HG03139 (cell line): ENCODE results near the gene SIGLEC12.

Experiments
- ATAC-seq: cut with Tn5 transposase; IDR thresholded peaks from one replicate; pipeline ENCODE4 v1.9.1; 2021; ENCODE audit not compliant: unreplicated experiment

SIGLEC12 gene

DNA sequence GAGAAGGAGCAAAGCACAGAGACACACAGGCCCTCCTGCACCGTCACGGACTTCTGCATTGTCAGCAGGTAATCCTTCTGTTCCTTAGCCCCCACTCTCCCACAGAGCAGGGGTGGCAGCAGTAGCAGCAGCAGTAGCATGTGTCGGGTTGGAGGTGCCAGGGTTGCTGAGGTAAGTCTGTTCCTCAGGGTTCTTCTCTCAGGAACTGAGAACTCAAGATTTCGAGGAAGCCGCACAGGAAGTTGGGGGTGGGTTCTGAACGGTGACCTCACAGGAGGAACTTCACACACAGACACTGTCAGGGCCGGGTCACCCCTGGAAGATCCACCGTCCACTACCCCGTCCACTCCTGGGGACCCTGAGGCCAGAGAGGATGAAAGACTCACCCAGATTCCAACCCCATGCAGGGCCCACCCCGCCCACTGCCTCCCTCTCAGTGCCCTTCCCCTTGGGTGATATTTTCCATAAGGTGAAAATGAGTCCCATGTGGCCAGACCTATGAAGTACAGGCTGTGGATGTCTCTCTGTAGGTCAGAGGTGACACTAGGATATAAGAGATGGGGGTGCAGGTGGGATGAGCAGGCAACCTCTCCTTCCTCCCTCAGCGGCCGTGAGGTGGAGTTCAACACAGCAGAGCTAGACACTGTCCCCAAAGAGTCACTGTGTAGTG lies at the start of gene SIGLEC12:
TSS of gene SIGLEC12 (minus strand) at position 207 of the 670 bp plus-strand sequence. CDS start at position 140, 67 bp downstream.
- no peak for ATAC-seq

DNA sequence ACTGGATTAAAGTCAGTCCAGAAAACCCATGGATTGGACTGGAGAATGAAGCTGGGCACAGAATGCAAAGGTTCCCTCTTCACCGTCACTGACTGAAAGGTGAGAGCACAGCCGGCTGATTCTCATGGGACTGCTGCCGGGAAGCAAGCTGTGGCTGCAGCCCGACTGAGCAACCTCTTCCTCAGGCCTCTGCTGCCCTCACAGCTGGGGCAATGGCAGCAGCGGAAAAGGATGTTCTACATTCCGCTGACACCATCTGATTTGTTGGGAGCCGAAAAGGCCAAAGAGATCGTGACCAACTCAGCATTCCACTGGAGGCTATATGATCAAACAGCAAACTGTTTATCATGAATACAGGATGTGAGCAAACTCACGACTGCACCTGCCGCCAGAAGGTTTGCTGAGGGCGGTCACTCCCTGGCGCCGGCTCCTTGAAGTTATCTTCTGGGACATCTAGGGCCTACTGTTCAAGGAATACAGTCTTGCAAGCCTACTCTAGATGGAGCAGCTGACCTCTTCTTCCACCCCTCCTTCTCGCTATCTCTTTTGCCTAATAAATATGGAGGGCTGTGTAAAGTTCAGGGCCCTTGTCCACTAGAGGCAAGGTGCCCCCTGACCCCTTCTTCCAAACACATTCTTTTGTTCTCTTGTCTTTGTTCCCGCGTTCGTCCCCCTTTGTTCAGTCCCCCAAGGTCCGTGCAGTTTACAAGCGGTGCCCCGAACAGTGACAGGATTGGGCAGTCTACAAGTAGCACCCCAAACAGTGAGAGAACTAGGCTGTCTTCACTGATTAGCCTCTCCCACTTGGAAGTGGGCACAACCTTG lies 49.5 kb upstream of the SIGLEC12 start:
- ATAC-seq = no peak

DNA sequence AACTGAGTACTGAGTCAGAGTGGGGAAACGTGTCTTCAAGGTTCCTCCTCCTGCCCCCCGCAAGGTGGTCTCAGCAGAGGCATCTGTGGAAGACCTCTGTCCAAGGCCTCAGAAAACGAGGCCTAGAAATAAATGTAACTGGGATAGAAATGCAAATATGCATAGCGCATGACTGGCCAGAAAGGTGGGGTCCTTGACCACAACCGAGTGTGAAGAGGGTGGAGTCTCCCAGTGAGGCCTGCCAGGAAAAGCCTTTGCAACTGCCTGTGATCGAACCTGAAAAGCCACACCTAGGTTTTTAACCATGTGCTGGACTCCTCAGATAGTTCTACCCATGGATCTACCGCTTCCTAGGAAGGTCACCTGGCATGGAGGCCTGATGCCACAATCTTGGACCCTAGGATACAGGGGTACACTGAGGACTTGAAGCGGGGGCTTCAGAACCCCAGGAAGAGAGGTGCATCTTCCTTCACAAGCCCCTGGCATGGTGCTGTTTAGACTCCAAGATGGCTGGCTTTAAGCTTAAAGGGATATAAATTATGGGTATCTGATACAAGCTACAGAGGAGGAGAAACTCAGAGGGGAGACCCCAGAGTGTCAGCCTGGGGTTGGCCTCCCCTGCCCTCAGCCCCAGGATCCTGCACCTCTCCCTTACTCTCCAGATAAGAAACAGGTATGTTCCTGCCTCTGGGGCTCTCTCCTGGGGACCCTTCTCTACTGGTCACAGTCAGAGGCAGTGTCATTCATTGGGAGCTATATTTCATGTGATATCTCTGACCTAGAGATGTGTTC lies 48.1 kb upstream of the SIGLEC12 start:
- no peak for ATAC-seq

DNA sequence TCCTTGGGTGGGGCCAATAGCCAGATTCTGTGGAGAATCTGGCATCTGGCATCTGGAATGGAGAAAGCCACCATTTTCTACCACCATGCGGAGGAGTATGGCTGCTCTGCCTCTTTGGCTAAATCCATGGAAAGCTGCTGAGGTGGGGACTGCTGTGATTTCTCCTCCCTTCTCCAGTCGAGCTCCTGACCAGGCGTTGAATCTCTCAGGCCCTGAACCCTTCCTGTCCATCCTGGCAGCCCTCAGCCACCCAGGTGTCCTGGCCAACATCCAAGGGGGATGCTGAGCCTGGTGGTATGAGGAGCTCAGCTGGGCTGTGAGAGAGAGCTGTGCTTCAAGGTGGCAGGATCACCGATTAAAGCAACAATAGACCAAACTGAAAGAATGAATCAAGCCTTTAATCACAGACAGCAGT lies 47.3 kb upstream of the SIGLEC12 start:
- no peak for ATAC-seq

DNA sequence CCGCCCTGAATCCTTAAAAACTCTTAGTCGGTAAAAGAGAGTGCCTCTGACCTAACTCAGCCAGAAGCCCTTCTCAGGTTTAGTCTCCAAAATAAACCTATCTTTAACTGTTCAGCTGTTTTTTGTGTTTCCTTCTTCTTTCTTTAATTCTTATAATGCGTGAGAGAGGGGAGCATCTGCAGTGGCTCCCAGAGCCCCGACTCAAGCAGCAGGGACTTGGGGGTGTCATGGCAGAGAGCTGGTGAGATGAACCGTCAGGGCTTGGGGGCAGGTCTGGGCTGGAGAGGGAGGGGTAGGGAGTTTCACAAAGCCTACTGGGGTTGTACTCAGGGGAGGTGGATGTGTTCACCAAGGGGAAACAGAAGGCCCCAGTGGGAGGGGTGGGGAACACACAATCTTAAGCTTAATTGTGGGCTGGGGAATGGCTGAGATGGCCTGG lies 46.6 kb upstream of the SIGLEC12 start:
- ATAC-seq = no peak

GRCh38 chr19:51547397-51548212 lies 46.0 kb upstream of the SIGLEC12 start:
- no peak for ATAC-seq

GRCh38 chr19:51546650-51547396 lies 45.2 kb upstream of the SIGLEC12 start:
- no peak for ATAC-seq

DNA sequence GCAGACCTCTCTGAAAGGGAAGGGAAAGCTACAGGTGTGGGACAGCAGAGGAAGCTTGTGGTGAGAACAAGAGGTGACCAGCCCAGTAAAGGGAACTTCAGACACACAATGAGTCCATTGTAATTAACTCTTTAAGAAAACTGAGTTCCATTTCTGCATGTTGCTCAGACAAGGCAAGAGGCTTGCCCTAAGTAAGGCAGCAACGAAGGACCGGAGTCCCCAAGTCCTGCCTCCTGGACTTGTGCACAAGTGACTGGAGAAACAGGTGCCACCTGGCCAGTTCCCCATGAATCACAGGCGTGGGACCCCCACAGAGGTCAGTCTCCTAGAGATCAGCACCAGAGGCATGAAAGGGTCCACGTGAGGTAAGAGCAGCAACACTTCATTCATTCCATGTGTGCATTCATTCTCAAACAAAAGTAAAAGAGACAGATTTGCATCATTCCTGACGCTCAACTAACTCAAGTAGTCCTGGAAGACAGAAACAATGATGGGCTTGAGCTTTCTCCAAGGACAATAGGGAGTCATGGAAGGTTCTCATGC lies 44.6 kb upstream of the SIGLEC12 start:
- ATAC-seq = no peak

DNA sequence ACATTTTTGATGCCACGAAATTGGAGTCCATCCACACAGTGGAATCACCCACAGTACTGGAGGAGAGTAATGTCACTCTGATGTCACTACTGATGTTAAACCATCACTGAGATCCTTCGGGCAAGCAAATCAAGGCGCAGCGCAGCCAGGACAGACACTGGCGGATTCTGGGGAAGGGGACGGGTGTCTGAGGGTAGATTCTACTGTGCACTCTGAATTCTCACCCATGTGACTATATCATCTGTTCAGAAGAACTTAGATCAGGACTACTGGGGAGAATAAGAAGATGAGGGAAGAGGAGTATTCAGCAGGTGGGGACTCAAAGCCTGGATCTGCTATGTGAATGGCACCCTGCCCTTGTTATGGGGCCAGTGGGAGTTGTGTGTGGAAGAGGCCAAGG lies 42.4 kb upstream of the SIGLEC12 start:
- no peak for ATAC-seq

- ATAC-seq = no peak
Observed at GRCh38 chr19:51542699-51543098, 41.1 kb upstream of the SIGLEC12 start.

DNA sequence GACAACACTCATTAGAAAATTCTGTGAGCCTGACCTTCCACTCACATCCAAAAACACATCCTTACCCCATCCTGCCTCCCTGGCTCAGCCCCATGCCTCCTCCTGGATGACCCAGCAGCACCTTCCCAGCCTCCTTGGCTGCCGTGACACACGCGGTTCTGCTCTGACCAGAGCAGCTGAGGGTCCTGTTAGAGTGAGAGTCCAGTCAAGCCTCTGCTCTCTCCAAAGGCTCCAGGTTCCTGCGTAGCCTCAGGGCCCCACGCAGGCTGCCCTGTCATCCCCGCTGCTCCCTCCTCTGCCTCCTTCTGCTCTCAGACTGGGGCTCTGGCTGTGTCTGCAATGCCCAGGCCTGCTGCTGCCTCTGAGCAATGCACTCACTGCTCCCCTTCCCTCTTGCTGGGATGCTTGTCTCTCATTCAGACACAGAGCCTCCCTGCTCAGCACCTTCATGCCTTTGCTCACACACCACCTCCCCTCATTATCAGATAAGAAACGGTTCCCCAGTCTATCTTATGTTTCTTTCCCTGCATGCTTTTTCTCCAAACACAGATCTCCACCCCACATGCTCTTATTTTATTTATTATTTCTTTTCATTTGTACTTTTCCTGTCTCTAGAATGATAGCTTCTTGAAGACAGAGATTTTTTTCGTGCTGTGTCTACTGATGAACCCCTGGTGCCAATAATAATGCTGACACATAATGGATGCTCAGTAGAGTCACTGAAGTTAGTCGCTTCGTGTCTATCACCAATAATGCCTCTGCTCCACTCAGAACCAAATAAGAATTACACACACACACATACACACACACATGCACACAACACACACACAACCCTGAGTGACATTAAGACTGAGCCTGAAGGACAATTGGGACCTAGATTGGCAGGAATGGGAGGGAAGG lies 40.1 kb upstream of the SIGLEC12 start:
- no peak for ATAC-seq

DNA sequence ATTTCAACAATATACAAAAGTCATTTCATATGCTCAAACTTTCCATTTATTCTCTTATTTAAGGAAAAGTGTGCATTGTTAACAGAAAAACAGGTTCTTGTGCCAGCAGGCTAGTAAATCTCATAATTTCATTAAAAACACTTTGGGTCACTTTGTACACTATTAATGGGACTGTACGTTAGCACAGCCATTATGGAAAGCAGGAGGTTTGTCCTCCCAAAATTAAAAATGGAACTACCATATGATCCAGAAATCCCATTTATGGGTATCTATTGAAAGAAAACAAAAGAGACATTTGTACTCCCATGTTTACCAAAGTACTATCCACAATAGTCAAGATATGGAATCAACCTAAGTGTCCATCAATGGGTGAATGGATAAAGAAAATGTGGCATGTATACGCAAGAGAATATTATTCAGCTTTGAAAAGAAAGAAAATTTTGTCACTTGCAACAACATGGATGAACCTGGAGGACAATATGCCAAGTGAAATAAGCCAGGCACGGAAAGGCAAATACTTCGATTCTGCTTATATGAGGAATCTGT lies 38.3 kb upstream of the SIGLEC12 start:
- no peak for ATAC-seq

- ATAC-seq = no peak
Observed at GRCh38 chr19:51535535-51535934, 33.9 kb upstream of the SIGLEC12 start.

- peak; percentile 56 for ATAC-seq
Observed at GRCh38 chr19:51531349-51532315, 30.0 kb upstream of the SIGLEC12 start, which contains the start of gene SIGLEC6. Gene SIGLEC6, minus strand, starts transcription at chr19:51531670. Its CDS starts 22 bp downstream, at chr19:51531648.

- ATAC-seq = no peak
Observed at GRCh38 chr19:51530616-51531015, 29.0 kb upstream of the SIGLEC12 start.

DNA sequence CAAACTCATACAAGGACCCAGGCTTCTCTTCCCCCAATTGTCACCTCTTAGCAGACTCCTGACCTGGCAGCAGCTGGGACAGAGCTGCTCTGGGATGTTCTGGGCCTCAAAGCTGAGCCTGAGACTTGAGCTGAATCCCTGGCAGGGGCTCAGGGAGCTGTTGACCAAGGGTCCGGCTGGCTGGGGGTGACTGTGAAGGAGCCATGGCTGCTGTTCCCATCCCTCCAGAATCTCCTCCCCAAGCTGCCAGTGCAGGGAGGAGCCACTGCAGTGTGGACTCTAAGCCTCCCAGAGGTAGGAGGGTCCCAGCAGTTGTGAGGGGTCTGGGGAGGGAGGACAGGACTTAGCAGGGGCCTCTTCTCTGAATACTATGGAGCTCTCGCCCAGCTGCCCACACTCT lies 27.7 kb upstream of the SIGLEC12 start:
- ATAC-seq = no peak

- ATAC-seq = no peak
Observed at GRCh38 chr19:51525651-51526050, 24.1 kb upstream of the SIGLEC12 start.
